Measurements from ENCODE around the gene B4GAT1. TPM values are rescaled to one million over a fixed set of nuclear protein-coding genes. Genes with fewer than 3 reads are reported as not detected.

Gene B4GAT1
- total and polyA plus RNA-seq, 7 donors, result 4.2 to 43.5 (median 41.4) TPM

DNA sequence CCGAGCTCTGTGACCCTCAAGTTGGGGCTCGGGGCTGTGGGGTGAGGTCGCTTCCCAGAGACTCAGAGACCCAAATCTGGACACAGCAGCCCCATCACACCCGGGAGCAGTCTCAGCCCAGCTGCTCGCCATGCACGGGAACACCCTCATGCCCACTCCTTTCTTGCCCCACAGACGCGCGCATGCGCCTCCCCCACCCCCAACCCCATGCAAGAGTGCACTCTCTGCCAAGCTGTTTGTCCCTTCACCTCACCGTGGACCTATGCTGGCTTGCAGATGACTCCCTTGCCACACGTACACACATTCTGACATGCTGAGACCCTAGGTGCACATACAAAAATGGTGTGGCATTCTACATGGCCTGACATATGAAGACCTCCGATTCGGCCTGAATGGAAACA, 30.1 kb downstream of the B4GAT1 start:
- Histone ChIP-seq H3K27me3 (no peaks in the 10 kb centered on the region), H3K36me3 (no peaks in the 10 kb centered on the region), H3K9me3 (no peaks in the 10 kb centered on the region), H3K4me1 (peaks cover 0 to 63% (median 61%) of the 10 kb centered on the region in 4 donors), H3K27ac (peak overlapping the region; percentile 86 to 94 (median 90)), H3K4me3 (peak overlapping the region; percentile 42 to 60 (median 52))
- intact Hi-C loops (cut with DNase I), result no loop called here
- peak; percentile 85 for DNase-seq
- TF ChIP-seq POLR2AphosphoS5 (IDR thresholded peaks at IDR 0.05) (no peak), EP300 (IDR thresholded peaks at IDR 0.05) (no peak), POLR2A (IDR thresholded peaks at IDR 0.05) (no peak)
- TF ChIP-seq, protein P1, sequence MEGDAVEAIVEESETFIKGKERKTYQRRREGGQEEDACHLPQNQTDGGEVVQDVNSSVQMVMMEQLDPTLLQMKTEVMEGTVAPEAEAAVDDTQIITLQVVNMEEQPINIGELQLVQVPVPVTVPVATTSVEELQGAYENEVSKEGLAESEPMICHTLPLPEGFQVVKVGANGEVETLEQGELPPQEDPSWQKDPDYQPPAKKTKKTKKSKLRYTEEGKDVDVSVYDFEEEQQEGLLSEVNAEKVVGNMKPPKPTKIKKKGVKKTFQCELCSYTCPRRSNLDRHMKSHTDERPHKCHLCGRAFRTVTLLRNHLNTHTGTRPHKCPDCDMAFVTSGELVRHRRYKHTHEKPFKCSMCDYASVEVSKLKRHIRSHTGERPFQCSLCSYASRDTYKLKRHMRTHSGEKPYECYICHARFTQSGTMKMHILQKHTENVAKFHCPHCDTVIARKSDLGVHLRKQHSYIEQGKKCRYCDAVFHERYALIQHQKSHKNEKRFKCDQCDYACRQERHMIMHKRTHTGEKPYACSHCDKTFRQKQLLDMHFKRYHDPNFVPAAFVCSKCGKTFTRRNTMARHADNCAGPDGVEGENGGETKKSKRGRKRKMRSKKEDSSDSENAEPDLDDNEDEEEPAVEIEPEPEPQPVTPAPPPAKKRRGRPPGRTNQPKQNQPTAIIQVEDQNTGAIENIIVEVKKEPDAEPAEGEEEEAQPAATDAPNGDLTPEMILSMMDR (IDR thresholded peaks at IDR 0.05), result no peak
- WGBS, 2 donors, result 22 to 64% methylated on average over 14 of the region's 14 CpGs

GRCh38 chr11:66316849-66317251, 30.6 kb downstream of the B4GAT1 start, which contains the start of gene CD248:
Gene CD248, minus strand, starts transcription at chr11:66317044. Its CDS starts 17 bp downstream, at chr11:66317027.
- Histone ChIP-seq H3K27me3 (no peaks in the 10 kb centered on the region), H3K27ac (peak within 1 kb of the TSS; percentile 86 to 94 (median 90)), H3K36me3 (no peaks in the 10 kb centered on the region), H3K9me3 (no peaks in the 10 kb centered on the region), H3K4me1 (peaks cover 0 to 63% (median 61%) of the 10 kb centered on the region in 4 donors), H3K4me3 (peak within 1 kb of the TSS; percentile 42 to 60 (median 52))
- intact Hi-C loops (cut with DNase I), result no loop called here
- peak; percentile 92 for DNase-seq
- TF ChIP-seq POLR2A (IDR thresholded peaks at IDR 0.05), result no peak
- TF ChIP-seq EP300 (IDR thresholded peaks at IDR 0.05), result no peak
- peak; percentile 40 to 77 (median 58) for TF ChIP-seq POLR2AphosphoS5 (IDR thresholded peaks at IDR 0.05)
- TF ChIP-seq, protein P1 (IDR thresholded peaks at IDR 0.05), result no peak
- WGBS, 2 donors, result 25 to 62% methylated on average over 29 of the region's 29 CpGs

GRCh38 chr11:66315921-66316811, 31.3 kb downstream of the B4GAT1 start:
- H3K27me3 ChIP-seq, result no peaks in the 10 kb centered on the region
- no peaks in the 10 kb centered on the region for H3K36me3 ChIP-seq
- 70 to 71% methylated on average over 52 of the region's 52 CpGs for WGBS, 2 donors
- H3K9me3 ChIP-seq, result no peaks in the 10 kb centered on the region
- no peak for DNase-seq
- intact Hi-C loops (cut with DNase I), result no loop called here
- H3K4me3 ChIP-seq, result peak overlapping the region; percentile 42 to 60 (median 52)
- peaks cover 0 to 67% (median 61%) of the 10 kb centered on the region in 4 donors for H3K4me1 ChIP-seq
- peak overlapping the region; percentile 86 to 94 (median 90) for H3K27ac ChIP-seq
- TF ChIP-seq EP300 (IDR thresholded peaks at IDR 0.05) (no peak), POLR2A (IDR thresholded peaks at IDR 0.05) (no peak), POLR2AphosphoS5 (IDR thresholded peaks at IDR 0.05) (no peak)
- TF ChIP-seq, protein P1 (IDR thresholded peaks at IDR 0.05), result no peak

- TF ChIP-seq POLR2A (IDR thresholded peaks at IDR 0.05) (no peak), EP300 (IDR thresholded peaks at IDR 0.05) (no peak), POLR2AphosphoS5 (IDR thresholded peaks at IDR 0.05) (no peak)
- TF ChIP-seq, protein P1 (IDR thresholded peaks at IDR 0.05), result no peak
- no peak for DNase-seq
- peak overlapping the region; percentile 42 to 60 (median 52) for H3K4me3 ChIP-seq
- intact Hi-C loops (cut with DNase I), result no loop called here
- no peaks in the 10 kb centered on the region for H3K9me3 ChIP-seq
- H3K4me1 ChIP-seq, result peaks cover 0 to 67% (median 61%) of the 10 kb centered on the region in 4 donors
- H3K27me3 ChIP-seq, result no peaks in the 10 kb centered on the region
- H3K36me3 ChIP-seq, result no peaks in the 10 kb centered on the region
- H3K27ac ChIP-seq, result peak overlapping the region; percentile 86 to 94 (median 90)
- 76 to 87% methylated on average over 14 of the region's 14 CpGs for WGBS, 2 donors
Measured at GRCh38 chr11:66315498-66315885, 31.9 kb downstream of the B4GAT1 start.
